OCI-M2 (cell line): ENCODE measurements around the gene RASGRF2.
"Not testable (repeated sequence)": the region's sequence is repeated elsewhere in the genome, so short reads cannot be mapped to it uniquely, and the experiment has no call there.

ENCODE experiments used
- DNase-seq: peaks from one replicate; lab custom pipeline; 2025; ENCODE audit not compliant: unreplicated experiment; lab: John Stamatoyannopoulos, UW

Gene RASGRF2

GRCh38 chr5:81234299-81234698 lies 274.1 kb downstream of the RASGRF2 start:
- no peak for DNase-seq

DNA sequence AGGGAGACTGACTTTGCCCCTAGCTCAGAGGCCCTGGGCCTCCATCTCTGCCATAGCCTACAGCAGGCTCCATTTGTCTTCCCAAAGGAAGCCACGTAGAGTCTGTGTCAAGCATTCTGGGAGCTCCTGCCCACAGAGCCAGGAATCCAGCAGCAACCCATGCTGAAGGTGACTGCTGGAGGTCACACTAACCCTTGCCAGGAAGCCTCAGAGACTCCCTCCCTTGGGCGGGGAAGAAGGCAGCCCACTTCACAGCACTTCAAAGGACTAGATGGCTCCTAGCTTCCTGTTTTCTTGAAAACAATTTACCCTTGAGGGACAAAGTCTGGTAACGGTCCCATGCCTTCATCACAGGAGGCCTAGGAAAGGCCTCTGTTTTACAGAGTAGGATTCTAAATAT lies 274.6 kb downstream of the RASGRF2 start:
- DNase-seq = no peak

DNA sequence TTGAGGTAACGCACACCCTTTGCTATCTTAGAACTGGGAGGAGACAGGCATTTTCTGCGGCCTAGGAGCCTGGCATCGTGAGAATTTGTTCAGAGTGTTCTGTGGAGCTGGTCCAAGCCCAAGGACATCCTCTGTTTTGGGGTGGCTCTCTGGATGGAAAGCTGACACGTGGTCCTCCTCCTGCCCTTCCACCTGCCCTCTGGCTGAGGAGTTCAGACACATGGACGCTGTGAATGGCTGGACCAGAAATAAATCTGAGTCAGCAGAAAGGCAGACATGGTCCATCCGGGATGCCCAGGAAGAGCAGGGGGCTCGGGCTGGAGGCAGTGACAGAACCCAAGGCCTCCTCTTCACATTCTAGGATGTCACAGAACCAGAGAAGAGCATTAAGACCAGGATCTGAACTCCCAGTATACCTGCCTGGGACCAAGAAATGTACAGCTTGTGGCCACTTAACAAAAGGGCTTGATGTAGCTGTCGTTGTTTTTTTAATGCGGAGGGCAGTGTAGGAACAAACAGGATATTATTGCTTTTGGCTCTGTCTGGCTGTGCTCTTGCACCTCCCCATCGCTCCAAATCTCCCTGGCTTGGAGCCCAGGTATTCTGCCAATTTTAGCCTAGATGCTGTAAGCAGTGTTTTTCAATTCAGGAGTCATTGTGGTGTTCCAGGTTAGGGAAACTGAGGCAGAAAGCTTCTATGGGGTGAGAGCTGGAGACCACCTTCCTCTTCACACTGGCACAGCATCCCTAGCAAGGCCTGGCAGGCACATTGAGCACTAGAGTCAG lies 275.3 kb downstream of the RASGRF2 start:
- no peak for DNase-seq

GRCh38 chr5:81238460-81238859 lies 278.3 kb downstream of the RASGRF2 start:
- DNase-seq = no peak

DNA sequence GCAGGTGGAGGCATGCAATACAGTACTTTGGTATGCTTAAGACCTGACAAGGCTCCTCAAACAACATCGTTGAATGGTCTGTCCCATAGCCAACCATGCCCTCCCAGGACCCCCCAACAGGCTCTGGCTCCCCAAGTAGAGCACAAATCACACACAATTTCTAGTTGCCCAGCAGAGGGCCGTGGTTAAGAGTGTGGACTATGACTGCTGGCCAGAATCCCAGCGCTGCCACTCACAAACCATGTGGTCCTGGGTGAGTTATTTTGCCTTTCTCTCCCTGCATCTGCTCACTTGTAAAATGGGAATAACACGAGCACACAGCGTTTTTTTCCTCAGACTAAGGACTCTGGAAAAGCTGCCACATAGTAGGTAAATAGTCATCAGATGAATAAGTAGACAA lies 279.4 kb downstream of the RASGRF2 start:
- DNase-seq = no peak

DNA sequence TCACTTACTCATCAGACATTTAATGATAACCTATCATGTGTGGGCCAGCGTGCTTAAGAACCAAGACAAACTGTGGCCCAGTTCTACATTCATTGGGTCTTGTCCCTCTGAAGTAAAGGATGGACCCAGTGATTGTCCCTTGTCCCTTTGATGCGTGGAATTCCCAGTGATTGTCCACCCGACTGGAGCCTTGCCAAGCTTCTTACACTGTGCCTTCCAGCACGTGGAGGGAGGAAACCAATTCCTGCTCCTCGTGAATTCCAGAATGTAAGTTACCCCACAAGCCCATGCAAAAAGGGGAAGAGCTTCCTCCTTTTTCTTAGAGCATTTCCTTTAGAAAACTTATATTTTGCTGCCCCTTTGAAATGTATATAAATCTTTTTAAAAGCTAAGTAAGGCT lies 280.8 kb downstream of the RASGRF2 start:
- DNase-seq = no peak

GRCh38 chr5:81241961-81242648 lies 281.9 kb downstream of the RASGRF2 start:
- DNase-seq = no peak

GRCh38 chr5:81242906-81243436 lies 282.8 kb downstream of the RASGRF2 start:
- DNase-seq = no peak

- DNase-seq = no peak
Measured at GRCh38 chr5:81244451-81244850, 284.3 kb downstream of the RASGRF2 start.

DNA sequence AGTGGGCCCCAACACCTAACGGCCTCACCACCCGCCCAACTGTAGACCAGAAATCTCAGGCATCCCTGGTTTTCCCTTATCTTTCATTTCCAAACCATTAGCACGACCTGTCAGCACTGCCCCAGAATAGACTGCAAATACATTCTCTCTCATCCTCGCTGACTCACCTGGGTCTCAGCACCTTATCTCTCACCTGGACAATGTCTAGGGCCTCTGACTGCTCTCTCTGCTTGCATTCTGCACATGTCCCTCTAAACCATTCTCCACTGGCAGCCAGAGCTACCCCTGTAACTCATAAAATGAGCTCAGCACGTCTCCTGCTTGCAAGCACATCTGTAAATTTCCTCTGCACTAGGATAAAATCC lies 285.7 kb downstream of the RASGRF2 start:
- no peak for DNase-seq

DNA sequence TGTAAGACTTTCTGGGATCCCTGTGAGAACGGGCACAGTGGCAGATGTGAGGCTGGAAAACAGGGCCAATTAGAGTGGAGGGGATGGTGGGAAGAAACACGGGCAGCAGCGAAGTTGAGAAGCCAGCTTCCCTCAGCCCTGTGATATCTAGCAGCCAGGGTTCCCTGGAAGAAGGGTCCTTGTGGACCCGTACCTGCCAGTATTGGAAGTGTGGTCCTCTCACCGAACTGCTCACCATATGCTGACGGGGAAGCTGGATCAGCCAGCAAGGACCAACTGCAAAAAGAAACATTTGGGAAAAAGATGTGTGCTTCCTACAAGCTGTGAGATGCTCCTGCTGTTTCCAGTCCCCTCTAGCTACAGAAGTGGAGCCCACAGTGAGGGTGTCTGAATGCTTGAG lies 286.5 kb downstream of the RASGRF2 start:
- DNase-seq = no peak

GRCh38 chr5:81247441-81247972 lies 287.3 kb downstream of the RASGRF2 start:
- no peak for DNase-seq

- DNase-seq = no peak
Measured at GRCh38 chr5:81249240-81249639, 289.1 kb downstream of the RASGRF2 start.

- no peak for DNase-seq
Measured at GRCh38 chr5:81250004-81250403, 289.8 kb downstream of the RASGRF2 start.

DNA sequence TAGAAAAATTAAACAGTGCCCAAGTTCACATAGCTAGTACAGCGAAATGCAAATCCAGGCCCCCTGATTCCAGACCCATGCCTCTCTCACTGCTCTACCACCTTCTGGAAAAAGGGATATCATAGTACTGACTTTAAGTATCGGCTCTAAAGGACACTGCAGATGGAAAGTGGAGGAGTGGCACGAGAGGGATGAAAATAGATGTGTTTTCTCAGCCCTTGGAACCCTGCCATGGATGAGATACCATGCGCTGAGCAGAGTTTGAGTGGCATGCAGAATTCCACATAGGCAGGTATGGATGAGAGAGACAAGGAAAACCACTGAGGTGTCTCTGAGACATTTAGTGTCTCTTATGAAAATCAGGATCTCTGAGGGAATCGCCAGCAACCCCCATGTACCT lies 291.8 kb downstream of the RASGRF2 start:
- DNase-seq = no peak

DNA sequence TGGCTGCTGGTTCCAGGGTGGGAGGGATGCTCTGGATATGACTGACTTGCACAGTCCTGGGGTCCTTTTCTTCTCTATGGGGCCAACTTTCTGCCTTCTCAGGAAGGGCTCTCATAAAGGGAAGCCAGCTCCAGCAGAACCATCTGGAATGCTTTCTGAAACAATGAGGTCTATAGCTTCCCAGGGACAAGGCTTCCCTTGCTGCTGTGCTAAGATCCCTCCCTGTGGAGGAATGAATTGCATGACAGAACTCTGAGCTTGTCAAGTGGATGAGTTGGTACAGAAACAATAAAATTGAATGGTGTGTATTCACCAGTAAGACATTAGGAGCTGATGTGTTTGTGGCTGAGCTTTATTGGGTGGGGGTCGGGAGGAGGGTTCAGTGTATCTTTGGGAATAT lies 292.7 kb downstream of the RASGRF2 start:
- DNase-seq = no peak

GRCh38 chr5:81253875-81254274 lies 293.7 kb downstream of the RASGRF2 start:
- DNase-seq = no peak

GRCh38 chr5:81254886-81255559 lies 294.9 kb downstream of the RASGRF2 start:
- no peak for DNase-seq

- DNase-seq = no peak
Measured at GRCh38 chr5:81256766-81257165, 296.6 kb downstream of the RASGRF2 start.

DNA sequence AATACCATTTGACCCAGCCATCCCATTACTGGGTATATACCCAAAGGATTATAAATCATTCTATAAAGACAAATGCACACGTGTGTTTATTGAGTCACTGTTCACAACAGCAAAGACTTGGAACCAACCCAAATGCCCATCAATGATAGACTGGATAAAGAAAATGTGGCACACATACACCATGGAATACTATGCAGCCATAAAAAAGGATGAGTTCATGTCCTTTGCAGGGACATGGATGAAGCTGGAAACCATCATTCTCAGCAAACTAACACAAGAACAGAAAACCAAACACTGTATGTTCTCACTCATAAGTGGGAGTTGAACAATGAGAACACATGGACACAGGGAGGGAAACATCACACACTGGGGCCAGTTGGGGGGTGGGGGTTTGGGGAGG lies 302.6 kb downstream of the RASGRF2 start:
- not testable (repeated sequence) for DNase-seq

DNA sequence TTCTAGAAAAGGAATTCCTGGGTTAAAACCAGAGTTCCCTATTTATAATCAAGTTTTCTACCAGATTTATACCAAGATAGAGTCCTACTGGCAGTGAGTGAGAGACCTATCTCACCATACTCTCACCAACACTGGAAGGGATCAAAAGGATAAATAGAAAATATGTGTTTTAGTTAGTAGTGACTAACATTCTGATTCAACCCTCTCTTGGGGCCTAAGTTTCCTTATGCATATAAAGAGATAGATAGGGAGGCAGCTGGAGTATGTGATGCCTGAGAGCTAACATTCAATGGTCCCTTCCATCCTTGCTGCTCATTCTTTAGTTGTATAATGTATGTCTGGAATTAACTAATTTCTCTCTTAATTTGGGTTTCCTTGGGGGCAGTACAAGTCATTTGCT lies 304.9 kb downstream of the RASGRF2 start:
- no peak for DNase-seq
